Adrenal gland (tissue), 5 donors: ENCODE results near the gene DROSHA.

Experiments
- CTCF ChIP-seq, 6 experiments: fragments of 450-650 bp in 4 of 6; fragments of 200-600 bp in 2 of 6; sonication (generic) in 1 of 6; IDR thresholded peaks; 1 replicate in 5 of 6; 2 replicates in 1 of 6; pipeline versions ENCODE4 v1.5.1 to v1.8.0; 2016 to 2021; ENCODE audit warnings: antibody characterized with exemption in 6 of 6, mild to moderate bottlenecking in 2 of 6, moderate library complexity in 1 of 6
- POLR2A ChIP-seq, 2 donors: fragments of 450-650 bp; IDR thresholded peaks; one replicate each; pipeline ENCODE4 v1.6.1; 2017; ENCODE audit warnings: antibody characterized with exemption in 2 of 2, mild to moderate bottlenecking in 2 of 2, moderate library complexity in 1 of 2
- donor health status: DM: no; HTN: no; CAD: no.

DNA sequence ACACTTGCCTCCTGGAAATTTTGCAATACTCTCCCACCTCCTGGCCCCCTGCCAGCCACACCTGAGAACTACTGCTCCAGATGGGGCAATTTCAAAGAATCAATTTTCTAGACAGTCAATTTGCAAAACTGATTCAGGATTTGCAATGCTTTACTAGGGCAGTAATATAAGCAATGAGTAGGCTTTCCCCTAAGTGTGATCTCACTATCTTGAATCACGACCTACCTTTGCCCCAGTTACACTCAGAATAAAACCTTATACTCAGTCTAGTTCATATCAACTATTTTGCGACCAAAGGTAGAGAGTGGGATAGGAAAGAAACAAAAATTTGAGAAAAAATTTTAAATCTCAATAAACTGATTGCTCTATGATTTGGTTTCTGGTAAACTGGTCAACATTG is 54.4 kb downstream of the DROSHA start:
- TF ChIP-seq CTCF (IDR thresholded peaks at IDR 0.05): no peak
- TF ChIP-seq POLR2A (IDR thresholded peaks at IDR 0.05): no peak
